WTC11 (cell line): ENCODE results near the gene NPAT. TPM values are rescaled to one million over a fixed set of nuclear protein-coding genes. Genes with fewer than 3 reads are reported as not detected.

ENCODE experiments used
- ATAC-seq: fragments of 200-7000 bp; cut with Tn5 transposase; 2 replicates; pipeline ENCODE4 v1.10.0; 2021; ENCODE audit warnings: mild to moderate bottlenecking, moderate library complexity
- CTCF ChIA-PET: fragments of 300-600 bp; sonication (Branson Sonifier 250); formaldehyde crosslinking; loops from one replicate; lab custom pipeline; 2021; ENCODE audit warnings: antibody characterized with exemption; lab: Charles Lee
- POLR2A ChIA-PET: fragments of 350-600 bp; sonication (Branson Sonifier 250); formaldehyde crosslinking; loops from one replicate; lab custom pipeline; 2021; ENCODE audit warnings: antibody characterized with exemption; lab: Charles Lee
- DNase-seq: peaks from one replicate; pipeline ENCODE4 v3.0.0; 2021; ENCODE audit warnings: low spot score
- H3K27ac Mint-ChIP-seq: 2 replicates; pipeline ENCODE4 v1.8.0; 2021; ENCODE audit warnings: mixed read lengths
- H3K27me3 Mint-ChIP-seq: 2 replicates; pipeline ENCODE4 v1.8.0; 2021; ENCODE audit warnings: low read depth, mild to moderate bottlenecking, moderate library complexity, mixed read lengths
- H3K36me3 Mint-ChIP-seq: 2 replicates; pipeline ENCODE4 v1.8.0; 2021; ENCODE audit warnings: mixed read lengths
- H3K4me1 Mint-ChIP-seq: 2 replicates; pipeline ENCODE4 v1.8.0; 2022; ENCODE audit warnings: mixed read lengths
- H3K4me3 Mint-ChIP-seq: 2 replicates; pipeline ENCODE4 v1.8.0; 2021; ENCODE audit warnings: mild to moderate bottlenecking, moderate library complexity, mixed read lengths
- H3K9me3 Mint-ChIP-seq: 2 replicates; pipeline ENCODE4 v1.8.0; 2021; ENCODE audit warnings: mixed read lengths
- CBFB ChIP-seq: sonication (generic); formaldehyde crosslinking; IDR thresholded peaks from 2 replicates; pipeline ENCODE4 v1.8.1; 2022; ENCODE audit warnings: mild to moderate bottlenecking, low read depth, missing genetic modification reagents
- CREM ChIP-seq: sonication (generic); formaldehyde crosslinking; IDR thresholded peaks from 2 replicates; pipeline ENCODE4 v1.8.1; 2022; ENCODE audit warnings: mild to moderate bottlenecking, missing genetic modification reagents, moderate library complexity
- FOXP1 ChIP-seq: sonication (generic); formaldehyde crosslinking; IDR thresholded peaks from 2 replicates; pipeline ENCODE4 v1.8.0; 2022; ENCODE audit warnings: missing genetic modification reagents, mild to moderate bottlenecking, moderate library complexity, borderline replicate concordance
- GTF2I ChIP-seq: fragments of 250-450 bp; sonication (Bioruptor Pico); conservative IDR thresholded peaks from 2 replicates; pipeline ENCODE4 v1.4.0; 2021; ENCODE audit warnings: mild to moderate bottlenecking
- MYBL2 ChIP-seq: sonication (generic); formaldehyde crosslinking; IDR thresholded peaks from 2 replicates; pipeline ENCODE4 v1.8.1; 2023; ENCODE audit warnings: mild to moderate bottlenecking, moderate library complexity, missing genetic modification reagents
- NFYB ChIP-seq: sonication (generic); formaldehyde crosslinking; conservative IDR thresholded peaks from 2 replicates; pipeline ENCODE4 v1.8.0; 2022; ENCODE audit warnings: low read depth, missing genetic modification reagents
- NR1H2 ChIP-seq: sonication (generic); formaldehyde crosslinking; IDR thresholded peaks from 2 replicates; pipeline ENCODE4 v1.9.0; 2021; ENCODE audit warnings: mild to moderate bottlenecking, moderate library complexity, missing genetic modification reagents
- OVOL2 ChIP-seq: fragments of 250-450 bp; sonication (Bioruptor Pico); IDR thresholded peaks from 2 replicates; pipeline ENCODE4 v1.9.0; 2021; ENCODE audit warnings: mild to moderate bottlenecking, borderline replicate concordance
- SMAD3 ChIP-seq: sonication (generic); formaldehyde crosslinking; IDR thresholded peaks from 2 replicates; pipeline ENCODE4 v1.8.0; 2022; ENCODE audit warnings: missing genetic modification reagents, mild to moderate bottlenecking, borderline replicate concordance
- ZNF219 ChIP-seq: sonication (generic); formaldehyde crosslinking; IDR thresholded peaks from 2 replicates; pipeline ENCODE4 v1.8.0; 2023; ENCODE audit warnings: missing genetic modification reagents, mild to moderate bottlenecking, borderline replicate concordance
- ZNF232 ChIP-seq: sonication (generic); formaldehyde crosslinking; IDR thresholded peaks from 2 replicates; pipeline ENCODE4 v1.8.0; 2022; ENCODE audit warnings: mild to moderate bottlenecking, missing genetic modification reagents
- ZNF317 ChIP-seq: sonication (generic); formaldehyde crosslinking; IDR thresholded peaks from 2 replicates; pipeline ENCODE4 v1.8.1; 2023; ENCODE audit warnings: low read depth, mild to moderate bottlenecking, moderate library complexity, missing genetic modification reagents, borderline replicate concordance
- total RNA-seq: library from RNA; stranded (reverse); gene quantifications from 3 replicates; pipeline ENCODE4 v1.2.3, GENCODE V29; 2021
- TF ChIP-seq, protein P1 (sequence below): sonication (generic); formaldehyde crosslinking; conservative IDR thresholded peaks from 2 replicates; pipeline ENCODE4 v1.8.1; 2022; ENCODE audit warnings: mild to moderate bottlenecking, missing genetic modification reagents
- TF ChIP-seq, protein P2 (sequence below): fragments of 250-450 bp; sonication (Bioruptor Pico); IDR thresholded peaks from 2 replicates; pipeline ENCODE4 v1.9.0; 2021; ENCODE audit warnings: moderate library complexity, mild to moderate bottlenecking, inconsistent platforms, borderline replicate concordance
- TF ChIP-seq, protein P3 (sequence below): sonication (generic); formaldehyde crosslinking; IDR thresholded peaks from 2 replicates; pipeline ENCODE4 v1.8.1; 2022; ENCODE audit warnings: low read depth, missing genetic modification reagents, borderline replicate concordance
- TF ChIP-seq, protein P4 (sequence below): fragments of 200-600 bp; IDR thresholded peaks from 2 replicates; pipeline ENCODE4 v1.8.0; 2022; ENCODE audit warnings: antibody characterized with exemption
- TF ChIP-seq, protein P5 (sequence below): sonication (generic); formaldehyde crosslinking; IDR thresholded peaks from 2 replicates; pipeline ENCODE4 v1.8.0; 2022; ENCODE audit warnings: mild to moderate bottlenecking, missing genetic modification reagents
- TF ChIP-seq, protein P6 (sequence below): sonication (generic); formaldehyde crosslinking; conservative IDR thresholded peaks from 2 replicates; pipeline ENCODE4 v1.8.1; 2023; ENCODE audit warnings: mild to moderate bottlenecking, low read depth, missing genetic modification reagents, moderate library complexity
- TF ChIP-seq, protein P7 (sequence below): sonication (generic); formaldehyde crosslinking; IDR thresholded peaks from 2 replicates; pipeline ENCODE4 v1.8.1; 2022; ENCODE audit warnings: mild to moderate bottlenecking, missing genetic modification reagents, moderate library complexity, borderline replicate concordance

Gene NPAT
- total RNA-seq, 1 experiment from 2014 or later, result 17.2 TPM

DNA sequence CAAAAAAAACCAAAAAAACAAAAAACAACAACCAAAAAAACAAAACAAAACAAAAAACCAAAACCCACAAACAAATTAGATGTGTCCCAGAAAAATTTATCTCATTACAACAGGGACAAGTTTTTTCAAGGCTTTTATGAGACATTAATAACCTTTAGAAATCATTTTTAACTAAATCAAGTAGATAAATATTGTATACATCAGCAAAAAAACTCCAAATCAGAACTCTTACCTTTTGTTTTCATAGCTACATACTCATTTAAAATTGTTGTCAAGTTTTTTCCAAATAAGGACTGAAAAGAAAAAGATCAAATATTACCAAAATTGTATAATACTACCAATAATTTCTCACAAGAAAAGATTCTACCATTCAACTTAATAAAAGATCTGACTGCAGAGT, 28.7 kb downstream of the NPAT start:
- TF ChIP-seq, protein P1, sequence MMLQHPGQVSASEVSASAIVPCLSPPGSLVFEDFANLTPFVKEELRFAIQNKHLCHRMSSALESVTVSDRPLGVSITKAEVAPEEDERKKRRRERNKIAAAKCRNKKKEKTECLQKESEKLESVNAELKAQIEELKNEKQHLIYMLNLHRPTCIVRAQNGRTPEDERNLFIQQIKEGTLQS (CRISPR knock-in tag), result no peak
- TF ChIP-seq, protein P2, sequence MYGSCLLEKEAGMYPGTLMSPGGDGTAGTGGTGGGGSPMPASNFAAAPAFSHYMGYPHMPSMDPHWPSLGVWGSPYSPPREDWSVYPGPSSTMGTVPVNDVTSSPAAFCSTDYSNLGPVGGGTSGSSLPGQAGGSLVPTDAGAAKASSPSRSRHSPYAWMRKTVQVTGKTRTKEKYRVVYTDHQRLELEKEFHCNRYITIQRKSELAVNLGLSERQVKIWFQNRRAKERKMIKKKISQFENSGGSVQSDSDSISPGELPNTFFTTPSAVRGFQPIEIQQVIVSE, result no peak
- TF ChIP-seq, protein P3, sequence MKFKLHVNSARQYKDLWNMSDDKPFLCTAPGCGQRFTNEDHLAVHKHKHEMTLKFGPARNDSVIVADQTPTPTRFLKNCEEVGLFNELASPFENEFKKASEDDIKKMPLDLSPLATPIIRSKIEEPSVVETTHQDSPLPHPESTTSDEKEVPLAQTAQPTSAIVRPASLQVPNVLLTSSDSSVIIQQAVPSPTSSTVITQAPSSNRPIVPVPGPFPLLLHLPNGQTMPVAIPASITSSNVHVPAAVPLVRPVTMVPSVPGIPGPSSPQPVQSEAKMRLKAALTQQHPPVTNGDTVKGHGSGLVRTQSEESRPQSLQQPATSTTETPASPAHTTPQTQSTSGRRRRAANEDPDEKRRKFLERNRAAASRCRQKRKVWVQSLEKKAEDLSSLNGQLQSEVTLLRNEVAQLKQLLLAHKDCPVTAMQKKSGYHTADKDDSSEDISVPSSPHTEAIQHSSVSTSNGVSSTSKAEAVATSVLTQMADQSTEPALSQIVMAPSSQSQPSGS, result no peak
- TF ChIP-seq ZNF219 (CRISPR knock-in tag) (no peak), GTF2I (no peak), NFYB (CRISPR knock-in tag) (no peak), CREM (no peak), FOXP1 (CRISPR knock-in tag) (no peak), ZNF317 (CRISPR knock-in tag) (no peak), CBFB (no peak), OVOL2 (CRISPR knock-in tag) (no peak), SMAD3 (CRISPR knock-in tag) (no peak), NR1H2 (CRISPR knock-in tag) (no peak), MYBL2 (CRISPR knock-in tag) (no peak), ZNF232 (no peak)
- TF ChIP-seq, protein P4, sequence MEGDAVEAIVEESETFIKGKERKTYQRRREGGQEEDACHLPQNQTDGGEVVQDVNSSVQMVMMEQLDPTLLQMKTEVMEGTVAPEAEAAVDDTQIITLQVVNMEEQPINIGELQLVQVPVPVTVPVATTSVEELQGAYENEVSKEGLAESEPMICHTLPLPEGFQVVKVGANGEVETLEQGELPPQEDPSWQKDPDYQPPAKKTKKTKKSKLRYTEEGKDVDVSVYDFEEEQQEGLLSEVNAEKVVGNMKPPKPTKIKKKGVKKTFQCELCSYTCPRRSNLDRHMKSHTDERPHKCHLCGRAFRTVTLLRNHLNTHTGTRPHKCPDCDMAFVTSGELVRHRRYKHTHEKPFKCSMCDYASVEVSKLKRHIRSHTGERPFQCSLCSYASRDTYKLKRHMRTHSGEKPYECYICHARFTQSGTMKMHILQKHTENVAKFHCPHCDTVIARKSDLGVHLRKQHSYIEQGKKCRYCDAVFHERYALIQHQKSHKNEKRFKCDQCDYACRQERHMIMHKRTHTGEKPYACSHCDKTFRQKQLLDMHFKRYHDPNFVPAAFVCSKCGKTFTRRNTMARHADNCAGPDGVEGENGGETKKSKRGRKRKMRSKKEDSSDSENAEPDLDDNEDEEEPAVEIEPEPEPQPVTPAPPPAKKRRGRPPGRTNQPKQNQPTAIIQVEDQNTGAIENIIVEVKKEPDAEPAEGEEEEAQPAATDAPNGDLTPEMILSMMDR, result no peak
- TF ChIP-seq, protein P5, sequence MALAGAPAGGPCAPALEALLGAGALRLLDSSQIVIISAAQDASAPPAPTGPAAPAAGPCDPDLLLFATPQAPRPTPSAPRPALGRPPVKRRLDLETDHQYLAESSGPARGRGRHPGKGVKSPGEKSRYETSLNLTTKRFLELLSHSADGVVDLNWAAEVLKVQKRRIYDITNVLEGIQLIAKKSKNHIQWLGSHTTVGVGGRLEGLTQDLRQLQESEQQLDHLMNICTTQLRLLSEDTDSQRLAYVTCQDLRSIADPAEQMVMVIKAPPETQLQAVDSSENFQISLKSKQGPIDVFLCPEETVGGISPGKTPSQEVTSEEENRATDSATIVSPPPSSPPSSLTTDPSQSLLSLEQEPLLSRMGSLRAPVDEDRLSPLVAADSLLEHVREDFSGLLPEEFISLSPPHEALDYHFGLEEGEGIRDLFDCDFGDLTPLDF (CRISPR knock-in tag), result no peak
- TF ChIP-seq, protein P6, sequence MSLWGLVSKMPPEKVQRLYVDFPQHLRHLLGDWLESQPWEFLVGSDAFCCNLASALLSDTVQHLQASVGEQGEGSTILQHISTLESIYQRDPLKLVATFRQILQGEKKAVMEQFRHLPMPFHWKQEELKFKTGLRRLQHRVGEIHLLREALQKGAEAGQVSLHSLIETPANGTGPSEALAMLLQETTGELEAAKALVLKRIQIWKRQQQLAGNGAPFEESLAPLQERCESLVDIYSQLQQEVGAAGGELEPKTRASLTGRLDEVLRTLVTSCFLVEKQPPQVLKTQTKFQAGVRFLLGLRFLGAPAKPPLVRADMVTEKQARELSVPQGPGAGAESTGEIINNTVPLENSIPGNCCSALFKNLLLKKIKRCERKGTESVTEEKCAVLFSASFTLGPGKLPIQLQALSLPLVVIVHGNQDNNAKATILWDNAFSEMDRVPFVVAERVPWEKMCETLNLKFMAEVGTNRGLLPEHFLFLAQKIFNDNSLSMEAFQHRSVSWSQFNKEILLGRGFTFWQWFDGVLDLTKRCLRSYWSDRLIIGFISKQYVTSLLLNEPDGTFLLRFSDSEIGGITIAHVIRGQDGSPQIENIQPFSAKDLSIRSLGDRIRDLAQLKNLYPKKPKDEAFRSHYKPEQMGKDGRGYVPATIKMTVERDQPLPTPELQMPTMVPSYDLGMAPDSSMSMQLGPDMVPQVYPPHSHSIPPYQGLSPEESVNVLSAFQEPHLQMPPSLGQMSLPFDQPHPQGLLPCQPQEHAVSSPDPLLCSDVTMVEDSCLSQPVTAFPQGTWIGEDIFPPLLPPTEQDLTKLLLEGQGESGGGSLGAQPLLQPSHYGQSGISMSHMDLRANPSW (CRISPR knock-in tag), result no peak
- TF ChIP-seq, protein P7, sequence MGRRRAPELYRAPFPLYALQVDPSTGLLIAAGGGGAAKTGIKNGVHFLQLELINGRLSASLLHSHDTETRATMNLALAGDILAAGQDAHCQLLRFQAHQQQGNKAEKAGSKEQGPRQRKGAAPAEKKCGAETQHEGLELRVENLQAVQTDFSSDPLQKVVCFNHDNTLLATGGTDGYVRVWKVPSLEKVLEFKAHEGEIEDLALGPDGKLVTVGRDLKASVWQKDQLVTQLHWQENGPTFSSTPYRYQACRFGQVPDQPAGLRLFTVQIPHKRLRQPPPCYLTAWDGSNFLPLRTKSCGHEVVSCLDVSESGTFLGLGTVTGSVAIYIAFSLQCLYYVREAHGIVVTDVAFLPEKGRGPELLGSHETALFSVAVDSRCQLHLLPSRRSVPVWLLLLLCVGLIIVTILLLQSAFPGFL (CRISPR knock-in tag), result no peak
- Mint-ChIP-seq H3K27ac (no peak overlapping the region), H3K4me1 (peaks cover 1% of the 10 kb centered on the region; the same call in 1 of the 2 replicates), H3K9me3 (no peaks in the 10 kb centered on the region), H3K4me3 (no peak overlapping the region), H3K36me3 (peaks cover 53% of the 10 kb centered on the region), H3K27me3 (no peaks in the 10 kb centered on the region)
- DNase-seq, result no peak
- ChIA-PET POLR2A (no interaction called here), CTCF (no interaction called here)
- ATAC-seq, result no peak
